ENCODE results near the gene CD40.

CD40 gene

GRCh38 chr20:46157625-46158024 is 39.5 kb downstream of the CD40 start:
- TF ChIP-seq CTCF (IDR thresholded peaks at IDR 0.05; ENCODE audit: low read depth, low read length), result no peak
- no peak overlapping the region for H3K4me3 ChIP-seq (ENCODE audit: low read depth, low read length)

DNA sequence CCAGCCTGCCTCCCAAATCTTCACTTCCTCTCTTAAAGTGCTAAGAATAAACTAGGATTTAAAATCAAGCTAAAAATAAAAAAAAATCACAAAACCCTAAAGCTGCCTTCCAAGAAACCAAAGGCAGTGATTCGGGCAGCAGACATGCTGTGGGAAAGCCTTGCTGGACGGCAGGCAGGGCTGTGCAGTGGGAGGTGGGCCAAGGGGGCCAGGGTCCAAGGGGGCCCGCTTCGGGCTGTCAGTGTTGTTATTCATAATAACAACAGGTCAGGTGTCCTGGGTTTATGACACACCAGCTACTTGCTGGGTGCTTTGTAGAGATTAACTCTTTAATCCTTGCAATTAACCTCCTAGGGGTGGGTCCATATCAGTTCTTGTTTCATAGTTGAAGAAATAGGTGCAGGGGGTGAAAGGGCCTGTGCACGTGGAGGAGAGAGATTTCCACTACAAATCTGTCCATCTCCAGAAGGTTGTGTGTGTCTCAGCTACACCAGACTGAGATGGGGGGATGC is 40.4 kb downstream of the CD40 start:
- H3K4me3 ChIP-seq (ENCODE audit: low read depth, low read length), result no peak overlapping the region
- no peak for TF ChIP-seq CTCF (IDR thresholded peaks at IDR 0.05; ENCODE audit: low read depth, low read length)

DNA sequence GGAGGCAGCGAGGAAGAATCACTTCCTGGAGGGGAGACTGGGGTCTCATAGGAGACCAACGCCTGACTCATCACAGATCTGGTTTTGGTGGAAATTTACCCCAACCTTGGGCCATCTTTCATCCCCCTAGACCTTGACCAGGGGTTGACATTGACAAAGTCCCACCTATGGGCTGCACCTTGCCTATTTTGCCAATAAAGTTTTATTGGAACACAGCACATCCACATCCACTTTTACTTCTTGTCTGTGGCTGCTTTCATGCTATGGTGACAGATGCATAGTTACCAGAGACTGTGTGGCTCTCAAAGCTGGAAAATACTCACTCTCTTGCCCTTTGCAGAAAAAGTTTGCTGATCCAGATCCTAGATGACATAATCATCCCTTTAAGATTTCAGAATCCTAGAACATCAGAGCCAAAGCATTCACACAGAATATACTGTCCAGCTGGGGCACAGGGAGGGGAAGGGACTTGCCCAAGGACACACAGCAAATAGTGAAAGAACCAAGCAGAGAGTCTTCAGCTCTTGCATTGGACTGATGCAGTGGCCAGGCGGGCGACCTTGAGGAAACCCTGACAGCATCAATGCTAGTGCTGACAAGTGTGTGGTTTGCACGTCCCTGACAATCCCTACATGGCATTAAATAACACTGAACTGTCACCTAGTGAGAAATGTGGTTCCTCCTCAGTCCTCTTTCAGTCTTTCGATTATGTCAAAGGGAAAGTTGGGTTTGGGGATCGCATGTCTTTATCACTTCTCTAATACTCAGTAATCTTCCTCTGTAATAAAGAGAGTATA is 41.2 kb downstream of the CD40 start:
- TF ChIP-seq CTCF (IDR thresholded peaks at IDR 0.05; ENCODE audit: low read depth, low read length), result no peak
- H3K4me3 ChIP-seq (ENCODE audit: low read depth, low read length), result no peak overlapping the region

- no peak for TF ChIP-seq CTCF (IDR thresholded peaks at IDR 0.05; ENCODE audit: low read depth, low read length)
- H3K4me3 ChIP-seq (ENCODE audit: low read depth, low read length), result no peak overlapping the region
Measured at GRCh38 chr20:46160661-46161060, 42.5 kb downstream of the CD40 start.

DNA sequence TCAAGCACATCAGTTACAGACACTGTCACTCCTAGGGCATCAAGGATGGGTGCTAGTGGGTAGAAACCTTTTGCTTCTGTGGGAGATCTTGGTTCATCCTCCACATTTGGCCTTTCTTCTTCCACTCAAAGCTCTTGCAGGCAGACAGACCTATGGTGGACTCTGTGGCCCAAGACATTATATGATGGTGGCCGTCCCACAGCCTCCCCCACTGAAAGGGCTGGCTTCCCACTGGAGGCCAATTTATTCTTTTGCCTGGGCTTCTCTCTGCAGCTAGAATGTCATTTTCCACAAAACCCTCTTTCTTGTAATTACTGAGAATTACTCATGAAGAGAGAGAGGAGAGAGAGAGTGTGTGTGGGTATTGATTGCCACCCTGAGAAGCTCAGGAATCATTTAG is 43.8 kb downstream of the CD40 start:
- no peak overlapping the region for H3K4me3 ChIP-seq (ENCODE audit: low read depth, low read length)
- no peak for TF ChIP-seq CTCF (IDR thresholded peaks at IDR 0.05; ENCODE audit: low read depth, low read length)

- no peak for TF ChIP-seq CTCF (IDR thresholded peaks at IDR 0.05; ENCODE audit: low read depth, low read length)
Measured at GRCh38 chr20:46164254-46164653, 46.1 kb downstream of the CD40 start.

GRCh38 chr20:46167080-46167479 is 49.0 kb downstream of the CD40 start:
- H3K4me3 ChIP-seq (ENCODE audit: low read depth, low read length), result no peak overlapping the region
- no peak for TF ChIP-seq CTCF (IDR thresholded peaks at IDR 0.05; ENCODE audit: low read depth, low read length)

More at GRCh38 chr20:46164254-46164653, 46.1 kb downstream of the CD40 start:
- H3K4me3 ChIP-seq (ENCODE audit: low read depth, low read length), result no peak overlapping the region

Data from WI38 (cell line).